Renal cortical epithelial cell (primary cell): ENCODE data around the gene AEBP1. TPM values are rescaled to one million over a fixed set of nuclear protein-coding genes. Genes with fewer than 3 reads are reported as not detected.

Source experiments
- DNase-seq: peaks from one replicate; pipeline ENCODE4 v3.0.0-alpha.2; 2011; ENCODE audit warnings: low read depth
- total RNA-seq: library from RNA; depleted of rRNA; stranded (reverse); fragments of >200 nt; gene quantifications from 2 replicates; pipeline ENCODE4 v1.2.3, GENCODE V29; 2014

AEBP1 gene
- total RNA-seq, 1 donor from 2014 or later, result 19.0 TPM

- no peak for DNase-seq
Observed at GRCh38 chr7:44084701-44085100, 19.4 kb upstream of the AEBP1 start.

DNA sequence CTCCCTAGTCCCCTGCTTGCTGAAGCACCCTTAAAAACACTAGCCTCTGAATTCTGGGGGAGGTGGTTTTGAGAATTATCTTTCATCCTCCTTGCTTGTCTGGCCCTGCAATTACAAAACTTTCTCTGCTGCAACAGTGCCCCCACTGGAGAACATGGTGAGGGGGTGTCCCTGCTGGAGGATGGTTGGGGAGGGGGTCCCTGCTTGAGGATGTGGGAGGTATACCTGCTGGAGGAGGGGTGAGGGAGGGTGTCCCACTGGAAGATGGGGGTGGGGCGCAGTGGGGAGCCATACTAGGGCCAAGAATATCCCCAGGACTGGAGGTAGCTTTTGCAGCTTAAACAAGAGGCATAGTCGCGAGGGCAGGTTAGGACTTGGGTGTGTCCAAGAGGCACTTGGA lies 18.6 kb upstream of the AEBP1 start:
- no peak for DNase-seq

DNA sequence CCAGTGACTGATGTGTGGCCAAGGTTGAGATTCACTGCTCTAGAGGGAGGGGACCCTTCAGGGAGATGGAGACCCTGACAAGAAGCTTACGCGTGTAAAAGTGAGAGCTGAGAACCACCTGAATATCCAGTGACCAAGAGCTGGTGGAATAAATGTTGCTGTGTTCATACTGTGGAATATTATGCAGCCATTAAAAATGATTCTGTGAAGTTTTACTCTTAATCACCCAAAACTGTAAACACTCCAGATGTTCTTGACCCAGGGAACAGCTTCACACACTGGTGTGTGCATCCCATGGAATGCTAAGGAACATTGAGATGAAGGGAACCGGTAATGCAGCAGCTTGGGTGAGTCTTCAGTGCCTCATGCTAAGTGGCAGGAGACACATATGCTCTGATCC lies 17.5 kb upstream of the AEBP1 start:
- no peak for DNase-seq

DNA sequence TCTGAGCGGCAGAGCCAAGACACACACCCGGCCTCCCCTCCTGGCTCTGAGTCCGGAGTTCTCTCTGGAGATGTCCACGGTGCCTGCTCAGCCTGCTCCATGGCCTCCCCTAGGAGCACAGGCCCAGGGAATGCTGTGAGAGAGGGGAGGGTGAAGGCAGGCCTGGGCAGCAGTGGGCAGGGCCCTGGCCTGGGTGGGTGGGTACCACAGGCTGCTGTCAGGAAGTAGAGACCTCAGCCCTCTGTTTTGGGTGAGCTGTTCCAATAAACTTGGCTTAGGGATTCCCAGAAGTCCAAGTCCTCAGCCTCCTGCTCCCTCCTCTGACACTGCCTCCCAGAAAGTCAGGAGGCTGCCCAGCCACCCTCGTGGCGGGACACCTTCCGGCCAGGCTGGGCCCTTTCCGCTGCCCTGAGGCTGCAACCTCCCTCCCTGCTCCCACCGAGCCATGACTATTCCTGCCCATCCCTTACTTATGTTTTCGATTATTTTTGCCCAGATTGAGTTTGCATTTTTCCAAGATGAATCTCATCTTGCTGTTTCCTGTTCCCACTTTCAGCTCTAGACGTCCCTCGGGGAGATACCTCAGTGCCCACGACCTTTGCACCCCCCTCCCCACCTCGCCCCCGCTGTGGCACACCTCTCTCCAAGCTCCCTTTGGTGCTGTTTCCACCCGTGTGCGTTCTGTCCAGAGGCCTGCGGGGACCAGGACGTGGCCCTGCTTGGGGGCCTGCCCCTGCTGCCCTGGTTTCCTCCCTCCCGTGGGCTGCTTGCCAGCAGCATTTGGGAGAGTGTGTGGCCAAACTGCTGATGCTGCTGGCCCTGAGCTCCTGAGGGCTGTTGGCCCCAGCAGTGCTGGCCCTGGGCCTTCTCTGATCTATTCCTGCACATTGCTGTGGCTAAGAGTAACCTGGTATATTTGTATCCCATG lies 16.0 kb upstream of the AEBP1 start:
- DNase-seq, result peak; percentile 63

- no peak for DNase-seq
Observed at GRCh38 chr7:44093102-44093641, 11.0 kb upstream of the AEBP1 start.

GRCh38 chr7:44094365-44094764 lies 9.8 kb upstream of the AEBP1 start:
- DNase-seq, result no peak

- DNase-seq, result no peak
Observed at GRCh38 chr7:44094883-44095592, 9.1 kb upstream of the AEBP1 start.

DNA sequence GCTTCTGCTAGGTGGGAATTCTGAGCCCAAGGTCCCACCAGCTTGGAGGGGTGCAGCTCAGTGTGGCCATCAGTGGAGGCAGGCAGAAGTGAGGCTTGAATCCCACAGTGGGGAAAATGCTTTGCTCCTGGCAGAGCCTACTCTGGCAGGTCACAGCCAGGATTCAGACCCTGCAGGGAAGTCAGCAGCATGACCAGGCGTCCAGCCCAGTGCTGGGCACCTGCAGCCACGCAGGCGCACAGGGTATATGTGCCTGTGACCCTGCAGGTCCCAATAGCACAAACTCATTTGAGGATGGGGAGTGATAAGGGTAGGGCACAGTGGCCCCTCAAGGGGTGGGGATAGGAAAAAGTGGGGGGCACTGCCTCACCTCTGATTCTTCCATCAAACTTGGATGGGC lies 8.4 kb upstream of the AEBP1 start:
- DNase-seq, result no peak

DNA sequence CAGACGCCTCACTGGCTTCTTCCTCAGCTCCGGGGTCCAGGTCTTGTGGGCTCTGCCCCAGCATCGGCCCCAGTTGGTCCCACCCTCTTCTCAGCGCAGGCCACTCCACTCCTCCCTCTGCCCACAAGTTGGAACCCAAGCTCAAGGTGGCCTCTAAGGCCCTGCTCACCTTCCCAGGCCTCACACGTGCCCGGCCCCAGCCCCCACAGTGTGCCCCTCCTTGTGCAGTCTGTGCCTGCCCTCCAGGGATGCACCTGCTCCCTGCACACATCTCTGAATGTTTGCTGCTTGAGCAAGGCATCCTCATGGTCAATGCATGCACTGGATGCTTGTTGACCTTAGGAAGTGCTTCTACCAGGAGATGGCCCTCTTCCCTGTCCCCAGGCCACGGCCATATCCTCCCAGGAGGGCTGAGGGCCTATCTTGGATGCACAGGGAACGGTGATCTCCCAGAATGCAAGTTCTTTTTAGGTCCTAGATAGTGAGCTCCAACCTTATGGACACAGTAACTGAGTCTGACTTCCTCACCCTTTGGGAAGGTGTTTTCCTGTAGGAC lies 7.7 kb upstream of the AEBP1 start:
- no peak for DNase-seq

GRCh38 chr7:44097064-44097932 lies 6.8 kb upstream of the AEBP1 start:
- no peak for DNase-seq

GRCh38 chr7:44098092-44099068 lies 5.8 kb upstream of the AEBP1 start:
- peak; percentile 25 for DNase-seq

DNA sequence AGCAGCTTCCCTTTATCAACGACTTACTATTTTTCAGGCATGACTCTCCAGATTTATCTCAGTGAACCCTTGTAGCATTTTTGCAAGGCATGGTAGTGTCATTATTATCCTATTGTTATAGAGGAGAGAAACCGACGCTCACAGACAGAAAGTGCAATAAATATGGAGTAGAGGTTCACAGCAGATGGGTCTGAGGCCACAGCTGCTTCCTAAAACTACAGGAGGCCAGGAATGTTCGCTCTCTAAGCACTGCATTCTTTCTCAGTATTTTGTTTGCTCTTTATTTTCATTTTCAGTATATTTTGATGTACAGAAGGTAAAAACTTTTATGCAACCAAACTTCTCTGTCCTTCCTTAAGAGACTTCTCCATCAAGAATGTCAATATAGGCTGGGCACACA lies 4.5 kb upstream of the AEBP1 start:
- DNase-seq, result no peak

- peak; percentile 90 for DNase-seq
Observed at GRCh38 chr7:44100458-44101302, 3.5 kb upstream of the AEBP1 start.

- DNase-seq, result no peak
Observed at GRCh38 chr7:44101303-44101965, 2.7 kb upstream of the AEBP1 start.

- peak; percentile 65 for DNase-seq
Observed at GRCh38 chr7:44101966-44102845, 1.9 kb upstream of the AEBP1 start.

DNA sequence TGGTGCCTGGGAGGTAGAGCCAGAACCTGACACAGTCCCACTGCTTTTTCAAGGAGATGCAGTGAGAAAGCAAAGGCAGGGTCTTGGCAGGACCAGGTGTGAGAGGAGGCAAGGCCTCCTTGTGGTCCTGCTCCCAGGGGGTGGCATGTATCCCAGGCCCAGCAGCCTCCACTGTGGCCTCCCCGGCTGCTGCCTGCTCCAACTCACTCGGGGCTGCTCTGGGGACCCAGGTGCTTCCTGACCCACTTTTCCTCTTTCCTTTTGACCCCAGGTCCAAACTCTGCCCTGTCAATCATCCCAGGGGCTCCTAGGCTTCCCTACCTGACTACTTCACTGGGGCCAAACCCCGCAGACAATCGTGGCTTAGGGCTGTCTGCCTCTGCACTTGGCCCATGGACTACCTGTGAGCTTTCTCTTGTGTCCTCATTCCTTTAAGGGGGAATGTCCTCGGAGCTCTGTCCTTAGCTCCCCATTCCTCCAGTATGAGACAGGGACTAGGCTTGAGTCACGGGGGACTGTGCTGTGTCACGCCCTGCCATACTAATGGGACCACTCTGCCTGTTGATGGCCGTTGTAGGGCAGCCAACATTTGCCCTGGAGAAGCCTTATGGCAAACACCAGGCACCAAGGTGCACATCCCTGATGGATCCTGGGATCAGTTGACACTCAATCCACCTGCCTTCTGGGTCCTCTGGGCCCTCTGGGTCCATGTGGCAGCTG lies 1.1 kb upstream of the AEBP1 start:
- no peak for DNase-seq

- no peak for DNase-seq
Observed at GRCh38 chr7:44103566-44103922, 601 bp upstream of the AEBP1 start.
